ENCODE data around the gene UBE2D2. TPM values are rescaled to one million over a fixed set of nuclear protein-coding genes. Genes with fewer than 3 reads are reported as not detected.

Gene UBE2D2
- total RNA-seq, 1 experiment from 2014 or later, result 193 TPM

DNA sequence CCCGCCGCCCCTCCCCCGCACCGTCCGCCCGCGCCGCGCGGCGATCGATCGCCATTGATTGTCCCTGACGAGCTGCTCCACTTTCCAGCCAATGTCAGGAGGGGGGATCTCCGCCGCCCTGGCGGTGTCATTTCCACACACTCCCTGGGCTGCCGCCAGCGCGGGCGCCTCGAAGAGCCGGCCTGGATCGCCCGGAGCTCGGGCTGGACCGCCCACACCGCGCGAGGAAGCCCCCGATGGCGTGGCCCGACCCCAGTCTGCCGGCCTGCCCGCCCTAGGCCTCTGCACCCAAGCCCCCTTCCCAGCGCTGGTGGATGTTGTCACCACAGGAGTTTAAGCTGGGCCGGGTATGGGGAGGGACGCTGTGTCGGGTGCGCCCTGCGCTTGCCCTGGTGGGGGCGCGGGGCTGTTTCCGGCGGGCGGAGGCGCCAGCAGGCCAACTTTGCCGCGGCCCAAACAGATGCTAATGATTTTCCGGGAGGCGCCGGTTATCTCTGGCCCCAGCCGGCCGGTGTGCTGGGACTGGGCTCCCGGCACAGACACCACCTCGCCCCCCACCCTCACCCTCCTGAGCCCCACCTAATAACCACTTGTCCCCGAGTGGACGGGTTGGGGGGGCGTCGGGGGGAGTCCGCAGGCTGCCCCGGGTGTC lies 76.4 kb downstream of the UBE2D2 start:
- POLR2A ChIA-PET, result interaction anchor here (1.6 kb wide), 1 partner anchor 11 kb away, joined by 3 read pairs; the partner anchor contains the start of gene CXXC5
- peaks cover 71% of the 10 kb centered on the region for H3K36me3 Mint-ChIP-seq (ENCODE audit: insufficient read depth, unreplicated experiment)
- peaks cover 49% of the 10 kb centered on the region for H3K4me1 ChIP-seq

DNA sequence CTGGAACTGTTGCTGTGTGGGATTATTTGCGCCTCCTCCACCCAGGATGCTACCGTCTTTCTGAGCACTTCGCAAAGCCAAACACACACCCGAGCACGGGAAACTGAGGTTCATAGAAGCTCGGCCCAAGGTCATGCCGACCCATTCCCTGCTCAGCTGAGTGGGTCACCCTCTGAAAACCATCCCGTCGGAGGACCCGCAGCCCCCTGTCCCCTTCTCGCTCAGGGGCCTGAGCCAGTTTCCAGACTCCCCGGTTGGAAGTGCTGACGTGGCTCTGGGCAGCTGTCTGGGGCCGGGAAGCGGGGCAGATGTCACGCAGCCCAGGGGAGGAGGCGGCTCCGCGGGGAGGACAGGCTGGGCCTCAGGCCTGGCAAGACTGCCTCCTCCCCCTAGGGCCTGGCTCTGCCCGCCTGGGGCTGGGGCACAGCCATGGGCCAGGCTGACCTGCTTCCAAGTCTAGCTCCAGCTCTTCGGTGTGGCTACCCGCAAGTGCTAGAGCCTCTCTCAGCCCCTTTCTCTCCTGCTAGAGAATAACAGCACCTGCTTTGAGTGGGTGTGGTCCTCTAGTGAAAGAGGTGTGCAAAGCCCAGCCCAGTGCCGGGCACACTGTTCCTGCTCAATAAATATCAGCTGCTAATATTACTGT lies 77.1 kb downstream of the UBE2D2 start:
- intact Hi-C loops (cut with micrococcal nuclease; ENCODE audit: unreplicated experiment), result no loop called here

More for the DNA sequence above, 76.4 kb downstream of the UBE2D2 start:
- CTCF ChIA-PET, result interaction anchor here (0.6 kb wide), 1 partner anchor 218 kb away, joined by 3 read pairs; no protein-coding TSS in a partner anchor
- H3K9me3 ChIP-seq, result no peaks in the 10 kb centered on the region
- no peak overlapping the region for H3K4me3 Mint-ChIP-seq (ENCODE audit: unreplicated experiment)
- no peak overlapping the region for H3K4me3 ChIP-seq (ENCODE audit: low read depth, low read length)
- no peaks in the 10 kb centered on the region for H3K27me3 ChIP-seq (replicated peaks; ENCODE audit: control insufficient read depth, insufficient read depth, low read length)
- peaks cover 58% of the 10 kb centered on the region for H3K4me1 Mint-ChIP-seq (ENCODE audit: low read depth, unreplicated experiment)
- TF ChIP-seq, protein P1, sequence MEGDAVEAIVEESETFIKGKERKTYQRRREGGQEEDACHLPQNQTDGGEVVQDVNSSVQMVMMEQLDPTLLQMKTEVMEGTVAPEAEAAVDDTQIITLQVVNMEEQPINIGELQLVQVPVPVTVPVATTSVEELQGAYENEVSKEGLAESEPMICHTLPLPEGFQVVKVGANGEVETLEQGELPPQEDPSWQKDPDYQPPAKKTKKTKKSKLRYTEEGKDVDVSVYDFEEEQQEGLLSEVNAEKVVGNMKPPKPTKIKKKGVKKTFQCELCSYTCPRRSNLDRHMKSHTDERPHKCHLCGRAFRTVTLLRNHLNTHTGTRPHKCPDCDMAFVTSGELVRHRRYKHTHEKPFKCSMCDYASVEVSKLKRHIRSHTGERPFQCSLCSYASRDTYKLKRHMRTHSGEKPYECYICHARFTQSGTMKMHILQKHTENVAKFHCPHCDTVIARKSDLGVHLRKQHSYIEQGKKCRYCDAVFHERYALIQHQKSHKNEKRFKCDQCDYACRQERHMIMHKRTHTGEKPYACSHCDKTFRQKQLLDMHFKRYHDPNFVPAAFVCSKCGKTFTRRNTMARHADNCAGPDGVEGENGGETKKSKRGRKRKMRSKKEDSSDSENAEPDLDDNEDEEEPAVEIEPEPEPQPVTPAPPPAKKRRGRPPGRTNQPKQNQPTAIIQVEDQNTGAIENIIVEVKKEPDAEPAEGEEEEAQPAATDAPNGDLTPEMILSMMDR (IDR thresholded peaks at IDR 0.05; ENCODE audit: insufficient read depth in 1 of 2, low read depth in 1 of 2, low read length in 1 of 2, severe bottlenecking in 1 of 2, unreplicated experiment in 1 of 2), result no peak
- no peaks in the 10 kb centered on the region for H3K9me3 Mint-ChIP-seq (ENCODE audit: unreplicated experiment)
- no TSS peak for BruUV-seq (replicated peaks)
- H3K27ac Mint-ChIP-seq (ENCODE audit: unreplicated experiment), result peak overlapping the region; percentile 82
- no peaks in the 10 kb centered on the region for H3K27me3 Mint-ChIP-seq (ENCODE audit: insufficient read depth, unreplicated experiment)
- intact Hi-C loops (cut with micrococcal nuclease; ENCODE audit: unreplicated experiment), result no loop called here
- no peaks in the 10 kb centered on the region for H3K36me3 ChIP-seq (ENCODE audit: control insufficient read depth, insufficient read depth, low read length)
- DNase-seq, result peak in 1 of 2 experiments; percentile 42

More for the DNA sequence above, 77.1 kb downstream of the UBE2D2 start:
- H3K27me3 Mint-ChIP-seq (ENCODE audit: insufficient read depth, unreplicated experiment), result no peaks in the 10 kb centered on the region
- peaks cover 63% of the 10 kb centered on the region for H3K4me1 Mint-ChIP-seq (ENCODE audit: low read depth, unreplicated experiment)
- Histone ChIP-seq H3K27me3 (replicated peaks; ENCODE audit: control insufficient read depth, insufficient read depth, low read length) (no peaks in the 10 kb centered on the region), H3K4me3 (ENCODE audit: low read depth, low read length) (no peak overlapping the region), H3K36me3 (ENCODE audit: control insufficient read depth, insufficient read depth, low read length) (no peaks in the 10 kb centered on the region), H3K9me3 (no peaks in the 10 kb centered on the region), H3K4me1 (peaks cover 55% of the 10 kb centered on the region)
- peak overlapping the region; percentile 55 for H3K27ac Mint-ChIP-seq (ENCODE audit: unreplicated experiment)
- ChIA-PET POLR2A (interaction anchor here (1.6 kb wide), 1 partner anchor 10 kb away, joined by 3 read pairs; the partner anchor contains the start of gene CXXC5), CTCF (interaction anchor here (1.2 kb wide), 1 partner anchor 10 kb away, joined by 7 read pairs; the partner anchor contains the start of gene CXXC5)
- H3K9me3 Mint-ChIP-seq (ENCODE audit: unreplicated experiment), result no peaks in the 10 kb centered on the region
- no peak overlapping the region for H3K4me3 Mint-ChIP-seq (ENCODE audit: unreplicated experiment)
- peak in 1 of 2 experiments; percentile 34 for DNase-seq
- peaks cover 74% of the 10 kb centered on the region for H3K36me3 Mint-ChIP-seq (ENCODE audit: insufficient read depth, unreplicated experiment)
- TF ChIP-seq, protein P1 (IDR thresholded peaks at IDR 0.05; ENCODE audit: insufficient read depth in 1 of 2, low read depth in 1 of 2, low read length in 1 of 2, severe bottlenecking in 1 of 2, unreplicated experiment in 1 of 2), result no peak
- BruUV-seq (replicated peaks), result no TSS peak
